HS-27A (cell line): ENCODE data around the gene IFNA1.
"Not testable (repeated sequence)": the region's sequence is repeated elsewhere in the genome, so short reads cannot be mapped to it uniquely, and the experiment has no call there.

Experiments used
- DNase-seq: peaks from one replicate; pipeline ENCODE4 v3.0.0-alpha.2; 2012; ENCODE audit warnings: low read depth, missing footprints

IFNA1 gene

DNA sequence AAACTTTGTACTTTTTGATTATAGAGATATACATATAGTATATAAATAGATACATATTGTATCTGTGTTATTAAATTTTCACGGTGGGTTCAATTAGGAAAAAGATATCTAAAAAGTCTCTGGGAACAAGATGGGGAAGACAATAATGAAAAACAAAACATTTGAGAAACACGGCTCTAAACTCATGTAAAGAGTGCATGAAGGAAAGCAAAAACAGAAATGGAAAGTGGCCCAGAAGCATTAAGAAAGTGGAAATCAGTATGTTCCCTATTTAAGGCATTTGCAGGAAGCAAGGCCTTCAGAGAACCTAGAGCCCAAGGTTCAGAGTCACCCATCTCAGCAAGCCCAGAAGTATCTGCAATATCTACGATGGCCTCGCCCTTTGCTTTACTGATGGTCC is at the start of gene IFNA1:
Gene IFNA1 (plus strand): TSS at position 301 of the 400 bp plus-strand sequence. CDS start 69 bp downstream, at position 370.
- DNase-seq, result no peak

DNA sequence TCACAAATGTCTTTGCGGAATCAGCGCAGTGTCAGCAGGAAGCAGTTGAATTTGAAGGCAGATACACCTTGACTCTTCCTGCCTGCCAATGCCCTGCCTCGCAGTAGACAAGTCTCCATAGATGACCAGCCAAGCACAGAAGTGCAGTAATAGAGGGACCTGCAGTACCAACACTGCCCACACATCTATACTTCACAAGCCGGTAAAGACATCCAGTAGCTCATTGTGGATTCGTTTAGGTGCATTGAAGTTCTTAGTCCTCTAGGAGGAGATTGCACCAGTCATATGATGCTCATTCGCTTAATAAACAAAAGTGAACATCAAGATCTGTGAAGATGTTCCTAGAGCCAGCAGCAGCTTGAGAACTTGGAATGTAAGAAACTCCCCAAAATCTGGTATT is 48.0 kb upstream of the IFNA1 start:
- no peak for DNase-seq

DNA sequence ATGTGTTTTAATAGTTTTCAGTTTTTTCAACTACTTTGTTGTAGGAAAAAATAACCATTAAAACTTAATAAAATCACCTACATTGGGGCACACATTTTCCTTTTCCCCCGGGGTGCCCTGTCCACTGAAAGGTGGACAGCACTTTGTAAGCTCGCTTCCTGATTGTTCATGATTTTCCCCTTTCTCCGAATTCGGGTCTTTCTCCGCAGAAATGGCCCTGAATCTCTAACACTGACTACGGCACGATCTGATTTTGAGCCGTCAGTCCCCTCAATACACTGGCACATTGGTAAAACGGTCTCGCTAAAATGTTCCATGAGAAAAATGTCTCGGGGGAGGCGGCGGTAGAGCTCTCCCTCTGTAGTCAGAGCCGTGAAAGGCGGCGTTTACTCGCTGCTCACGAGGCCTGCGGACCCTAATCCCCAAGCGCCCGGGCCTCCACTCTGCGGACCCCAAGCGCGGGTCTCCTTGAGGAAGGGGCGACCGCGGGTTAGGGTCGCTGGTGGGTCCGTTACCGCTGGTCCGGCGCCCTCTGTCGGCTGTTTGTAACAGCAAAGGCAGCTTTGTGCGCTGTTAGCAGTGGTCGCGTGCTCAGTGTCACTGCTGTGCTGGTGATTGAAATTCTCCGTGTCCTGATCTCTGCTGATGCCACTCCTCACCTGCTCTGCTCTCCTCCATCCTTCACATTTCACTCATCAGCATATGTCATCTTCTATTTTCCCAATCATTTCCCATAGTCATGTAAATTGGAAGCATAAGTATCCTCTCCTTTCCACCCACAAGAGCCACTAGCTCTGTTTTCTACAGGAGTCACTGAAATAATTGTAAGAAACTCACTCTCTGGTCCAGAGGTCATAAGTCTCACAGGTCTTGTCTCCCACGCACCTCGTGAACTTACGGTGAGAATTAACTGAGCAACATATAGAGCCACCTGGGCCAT is 44.2 kb upstream of the IFNA1 start:
- DNase-seq, result no peak

GRCh38 chr9:21398955-21399489 is 41.2 kb upstream of the IFNA1 start:
- no peak for DNase-seq

GRCh38 chr9:21399956-21400355 is 40.3 kb upstream of the IFNA1 start:
- no peak for DNase-seq

DNA sequence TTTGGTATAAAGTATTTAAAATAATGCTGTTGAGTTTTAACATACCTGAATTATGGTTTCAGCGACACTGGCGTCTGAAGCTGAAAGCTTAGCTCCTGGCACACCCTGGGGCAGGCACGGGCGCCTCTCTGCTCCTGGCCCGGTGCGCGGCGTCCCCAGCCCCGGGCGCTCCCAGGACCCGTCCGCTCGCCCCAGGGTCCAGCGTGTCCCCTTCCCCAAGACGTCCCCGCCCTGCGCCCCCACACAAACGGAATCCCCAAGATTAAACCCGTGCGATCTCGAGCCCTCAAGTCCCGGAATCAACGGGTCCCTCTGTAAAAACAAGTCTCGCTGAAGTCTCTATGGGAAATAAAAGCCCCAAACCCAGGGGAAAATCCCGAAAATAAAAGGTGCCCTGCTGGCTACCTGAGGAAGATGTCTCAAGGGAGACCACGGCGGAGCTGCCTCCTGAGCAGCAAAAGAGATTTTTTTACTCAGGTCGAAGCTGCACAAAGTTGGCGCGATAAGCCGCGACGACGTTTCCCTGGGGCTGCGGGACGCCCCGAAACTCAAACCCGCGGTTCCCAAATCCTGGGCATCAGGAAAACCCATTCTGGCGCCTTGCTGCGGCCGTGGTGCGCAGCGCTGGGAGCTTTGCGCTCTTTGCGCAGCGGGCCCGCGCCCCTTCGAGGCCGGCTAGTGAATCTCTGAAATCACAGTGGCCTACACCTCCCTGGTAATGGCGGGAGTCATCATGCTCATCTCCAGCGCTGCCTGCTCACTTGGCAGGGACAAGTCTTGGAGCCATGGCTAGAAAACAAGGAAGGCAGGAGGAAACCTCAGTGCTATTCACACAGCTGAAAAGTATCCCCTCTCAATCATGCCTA is 37.6 kb upstream of the IFNA1 start:
- no peak for DNase-seq

DNA sequence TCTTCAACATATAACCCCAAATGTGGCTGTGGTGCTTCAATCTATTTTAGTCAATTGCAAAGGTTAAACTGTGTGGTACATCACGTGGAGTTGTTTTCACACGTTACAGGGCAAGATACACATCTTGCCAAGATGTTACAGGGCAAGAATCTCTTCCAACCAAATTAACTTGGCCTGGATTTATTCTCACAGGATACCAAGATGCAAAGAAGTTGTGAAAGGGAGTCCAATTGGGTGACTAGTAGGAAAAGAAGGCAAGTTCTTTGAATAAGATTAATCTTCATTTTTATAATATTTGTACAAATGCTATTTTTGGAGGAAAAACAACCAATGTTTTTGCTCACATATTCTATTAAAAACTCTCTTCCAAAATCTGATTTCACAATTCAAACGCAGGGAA is 36.1 kb upstream of the IFNA1 start:
- DNase-seq, result no peak

- no peak for DNase-seq
Observed at GRCh38 chr9:21408817-21409216, 31.4 kb upstream of the IFNA1 start, which contains the start of gene IFNA8. IFNA8 (plus strand) TSS chr9:21409117; CDS start chr9:21409177, 60 bp downstream.

DNA sequence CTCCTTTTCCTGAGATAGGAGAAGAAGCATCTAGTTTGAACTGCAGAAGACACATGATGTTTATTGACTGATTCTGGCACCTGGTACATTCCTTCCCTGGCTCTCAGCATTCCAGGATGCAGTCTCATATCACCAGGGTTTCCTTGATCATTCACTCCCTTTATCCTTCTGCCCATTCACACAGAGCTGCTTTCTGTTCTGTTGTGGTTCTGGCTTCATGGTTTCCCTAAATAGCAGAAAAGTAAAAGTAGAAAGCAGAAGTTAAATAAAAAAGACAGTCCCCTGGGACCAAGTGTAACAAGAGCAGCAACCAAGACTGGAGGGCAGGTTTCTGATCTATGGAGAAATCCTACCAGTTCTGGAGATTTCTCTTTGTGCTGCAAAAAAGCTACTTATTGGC is 28.1 kb upstream of the IFNA1 start:
- DNase-seq, result no peak

- DNase-seq, result no peak
Observed at GRCh38 chr9:21413151-21413550, 27.1 kb upstream of the IFNA1 start.

- no peak for DNase-seq
Observed at GRCh38 chr9:21413624-21414023, 26.6 kb upstream of the IFNA1 start.

- DNase-seq, result no peak
Observed at GRCh38 chr9:21414220-21414940, 25.9 kb upstream of the IFNA1 start.

- DNase-seq, result no peak
Observed at GRCh38 chr9:21415493-21416267, 24.6 kb upstream of the IFNA1 start.

DNA sequence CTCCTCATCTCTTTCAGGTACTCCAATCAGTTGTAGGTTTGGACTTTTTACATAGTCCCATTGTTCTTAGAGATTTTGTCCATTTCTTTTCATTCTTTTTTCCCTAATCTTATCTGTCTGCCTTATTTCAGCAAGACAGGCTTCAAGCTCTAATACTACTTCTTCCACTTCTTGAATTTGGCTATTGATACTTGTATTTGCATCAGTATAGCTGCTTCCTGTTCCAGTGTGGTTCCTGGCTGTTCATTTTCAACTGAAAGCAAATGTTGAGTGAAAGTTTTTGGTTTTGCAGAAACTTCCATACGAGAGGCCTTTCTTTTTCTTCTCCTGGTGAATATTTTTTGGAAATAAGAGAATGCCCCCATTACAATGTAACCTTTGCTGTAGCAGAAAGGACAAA is 12.0 kb upstream of the IFNA1 start:
- DNase-seq, result no peak

DNA sequence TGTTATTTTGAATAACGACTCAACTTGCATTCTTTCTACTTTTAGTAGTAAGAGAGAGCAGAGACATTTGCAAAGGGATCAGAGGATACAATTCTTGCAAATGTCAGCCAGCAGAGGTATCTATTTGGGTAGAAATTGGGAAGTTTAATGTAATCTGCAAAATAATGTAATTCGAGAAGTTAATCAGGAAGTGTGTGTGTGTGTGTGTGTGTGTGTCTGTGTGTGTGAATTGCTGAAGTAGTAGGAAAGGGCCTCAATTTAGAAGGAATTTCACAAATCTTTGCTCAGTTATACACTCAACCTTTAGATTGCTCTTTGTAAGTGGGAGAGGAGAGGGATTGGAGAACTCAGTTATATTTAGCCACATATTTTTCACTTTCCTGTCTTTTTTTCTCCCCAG is 11.0 kb upstream of the IFNA1 start:
- DNase-seq, result no peak

GRCh38 chr9:21432672-21433425 is 7.4 kb upstream of the IFNA1 start:
- no peak for DNase-seq

DNA sequence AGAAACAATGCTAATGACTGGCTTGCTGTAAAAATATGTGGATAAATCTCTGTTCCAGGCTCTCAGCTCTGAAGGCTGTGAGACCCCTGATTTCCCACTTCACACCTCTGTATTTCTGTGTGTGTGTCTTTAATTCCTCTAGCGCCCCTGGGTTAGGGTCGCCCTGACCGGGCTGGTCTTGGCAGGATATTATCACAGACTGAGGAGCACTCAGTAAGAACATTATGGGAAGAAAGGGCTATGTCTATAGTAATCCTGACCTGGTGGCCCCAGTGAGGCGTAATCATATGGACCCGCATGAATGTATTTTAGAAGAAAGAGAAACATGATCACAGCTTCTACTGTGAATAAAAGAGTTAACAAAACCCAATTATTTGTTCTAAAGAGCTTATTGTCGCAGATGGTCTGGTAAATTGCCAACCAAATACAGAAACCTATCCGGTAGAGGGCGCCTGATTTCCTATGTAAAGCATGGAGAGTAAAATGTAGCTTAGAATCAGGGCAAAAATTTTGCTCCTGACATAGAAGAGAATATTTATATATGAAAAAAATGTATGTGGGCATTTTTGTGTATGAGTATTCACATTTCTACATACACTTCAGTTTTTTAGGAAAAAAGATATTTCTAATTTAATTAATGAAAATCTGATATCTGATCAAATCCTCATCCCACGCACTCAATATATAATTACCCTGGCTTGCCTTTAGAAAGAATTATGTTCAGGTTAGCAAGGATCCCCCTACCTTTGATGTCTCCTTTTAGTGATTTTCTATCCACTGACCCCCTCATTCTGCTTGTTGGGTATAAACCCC is 5.8 kb upstream of the IFNA1 start:
- peak; percentile 8 for DNase-seq

- DNase-seq, result not testable (repeated sequence)
Observed at GRCh38 chr9:21435015-21435383, 5.2 kb upstream of the IFNA1 start.

- DNase-seq, result no peak
Observed at GRCh38 chr9:21443849-21444625, 3.8 kb downstream of the IFNA1 start.
